SW 1271 (cell line): ENCODE data around the gene ASCC2.

Experiments used
- DNase-seq, 2 experiments: peaks; one replicate each; lab custom pipeline; 2025; lab: John Stamatoyannopoulos, UW

Gene ASCC2

GRCh38 chr22:29786031-29786430 is 52.0 kb downstream of the ASCC2 start:
- DNase-seq = no peak

GRCh38 chr22:29784451-29785361 is 53.4 kb downstream of the ASCC2 start:
- DNase-seq = no peak

GRCh38 chr22:29782061-29782845 is 55.8 kb downstream of the ASCC2 start:
- DNase-seq = no peak

- peak in 1 of 2 experiments; percentile 12 for DNase-seq
Measured at GRCh38 chr22:29780748-29781676, 57.1 kb downstream of the ASCC2 start.

DNA sequence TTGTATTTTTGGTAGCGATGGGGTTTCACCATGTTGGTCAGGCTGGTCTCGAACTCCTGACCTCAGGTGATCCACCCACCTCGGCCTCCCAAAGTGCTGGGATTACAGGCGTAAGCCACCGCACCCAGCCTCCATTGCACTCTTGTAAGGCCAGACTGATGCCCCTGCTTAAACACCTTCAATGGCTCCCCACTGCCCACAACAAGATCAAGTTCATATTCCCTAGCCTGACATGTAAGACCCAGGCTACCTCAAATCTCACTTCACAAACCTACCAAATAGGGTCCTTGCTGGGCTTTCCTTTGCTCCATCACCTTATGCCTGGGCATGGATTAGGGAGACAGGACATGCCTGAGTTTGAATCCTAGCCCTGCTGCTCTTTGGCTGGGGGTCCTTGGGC is 57.9 kb downstream of the ASCC2 start:
- DNase-seq = no peak

- DNase-seq = peak in 1 of 2 experiments; percentile 13
Measured at GRCh38 chr22:29773233-29773632, 64.8 kb downstream of the ASCC2 start.

GRCh38 chr22:29772170-29772641 is 65.9 kb downstream of the ASCC2 start:
- DNase-seq = peak in 1 of 2 experiments; percentile 20

DNA sequence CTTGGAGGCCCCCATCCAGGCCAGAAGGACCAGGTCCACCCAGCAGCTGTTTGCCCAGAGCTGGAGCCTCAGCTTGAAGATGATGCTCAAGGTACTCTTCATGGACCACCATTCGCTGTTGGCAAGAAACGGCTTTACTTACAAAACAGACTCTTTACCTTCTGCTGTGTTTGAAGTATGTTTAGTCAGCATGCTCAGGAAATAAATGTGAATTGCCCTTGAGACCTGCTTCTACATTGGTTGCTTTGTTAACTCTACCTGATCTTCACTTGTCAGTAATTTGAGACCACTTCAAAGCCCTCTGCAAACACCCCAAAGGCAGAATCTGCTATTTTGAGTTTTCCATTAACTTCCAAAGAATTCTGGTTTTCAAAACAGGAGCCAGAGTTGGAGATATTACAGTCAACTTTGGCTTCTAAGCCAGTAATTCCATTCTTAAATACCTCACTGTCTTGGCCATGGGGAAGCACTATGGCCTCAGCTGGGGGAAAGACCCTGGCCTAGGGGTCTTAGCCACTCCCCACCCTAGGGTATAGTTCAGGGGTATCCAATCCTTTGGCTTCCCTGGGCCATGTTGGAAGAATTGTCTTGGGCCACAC is 68.3 kb downstream of the ASCC2 start:
- DNase-seq = no peak

DNA sequence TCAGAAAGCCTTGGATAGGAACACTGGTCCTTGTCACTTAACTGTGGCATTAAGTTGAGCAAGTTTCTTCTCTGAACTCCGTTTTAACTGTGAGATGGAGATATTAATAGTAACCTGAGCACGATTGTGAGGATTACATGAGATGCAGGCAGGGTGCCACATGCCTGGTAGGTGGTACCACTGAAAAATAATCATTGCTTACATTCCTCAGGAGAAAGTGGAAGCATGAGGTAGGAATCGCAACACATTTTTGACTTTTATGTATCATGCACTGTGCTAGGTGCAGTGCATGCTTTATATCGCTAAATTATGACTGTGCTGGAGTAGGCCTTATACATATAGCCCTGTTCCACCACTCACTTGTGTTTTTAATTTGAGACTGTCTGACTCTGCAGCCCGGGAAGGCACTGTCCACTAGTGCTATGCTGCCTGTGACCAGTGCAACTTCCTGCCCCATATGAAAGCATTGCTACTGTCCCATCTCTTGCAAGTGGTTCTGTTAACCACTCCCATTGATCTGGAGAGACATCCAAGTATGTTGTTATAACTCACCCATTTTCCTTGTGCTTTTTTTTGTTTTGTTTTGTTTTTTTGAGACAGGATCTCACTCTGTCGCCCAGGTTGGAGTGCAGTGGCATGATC is 69.9 kb downstream of the ASCC2 start:
- DNase-seq = no peak

GRCh38 chr22:29767171-29768051 is 70.7 kb downstream of the ASCC2 start, which contains the start of gene UQCR10:
UQCR10 (plus strand) TSS chr22:29767369; CDS start chr22:29767399, 30 bp downstream.
- peak; percentile 62 to 90 for DNase-seq

GRCh38 chr22:29766632-29767170 is 71.4 kb downstream of the ASCC2 start, which contains the start of gene ZMAT5:
ZMAT5 (minus strand) TSS chr22:29767007; CDS start chr22:29748544, 18,463 bp downstream.
- peak; percentile 82 to 95 for DNase-seq

DNA sequence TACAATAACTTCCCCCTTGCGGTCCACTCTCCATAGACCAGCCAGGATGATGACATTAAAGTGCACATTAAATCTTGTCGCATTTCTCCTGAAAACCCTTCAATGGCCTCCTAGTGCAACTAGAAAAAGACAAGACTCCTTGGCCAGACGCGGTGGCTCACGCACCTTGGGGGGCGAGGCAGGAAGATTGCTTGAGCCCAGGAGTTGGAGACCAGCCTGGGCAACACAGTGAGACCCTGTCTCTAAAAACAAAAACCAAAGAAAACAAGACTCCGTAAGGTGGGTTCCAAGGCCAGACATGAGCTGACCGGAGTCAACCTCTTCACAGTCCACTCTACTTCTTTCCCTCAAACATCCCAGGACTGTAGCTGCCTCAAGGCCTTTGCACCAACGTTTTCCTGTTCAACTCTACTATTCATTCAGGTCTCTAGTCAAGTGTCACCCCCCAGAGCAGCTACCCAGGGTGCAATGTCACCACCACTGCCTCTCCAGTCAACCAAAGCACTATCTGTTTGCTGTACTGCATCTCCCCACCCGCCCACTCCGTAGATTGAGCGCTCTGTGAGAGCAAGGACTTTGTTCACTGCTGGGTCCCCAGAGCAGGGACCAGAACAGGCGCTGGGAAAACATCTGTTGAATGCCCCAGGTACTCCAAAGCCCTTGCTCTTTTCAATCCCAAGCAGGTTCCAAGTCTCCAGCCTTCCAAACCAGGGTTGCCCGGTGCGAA is 72.0 kb downstream of the ASCC2 start:
- no peak for DNase-seq

DNA sequence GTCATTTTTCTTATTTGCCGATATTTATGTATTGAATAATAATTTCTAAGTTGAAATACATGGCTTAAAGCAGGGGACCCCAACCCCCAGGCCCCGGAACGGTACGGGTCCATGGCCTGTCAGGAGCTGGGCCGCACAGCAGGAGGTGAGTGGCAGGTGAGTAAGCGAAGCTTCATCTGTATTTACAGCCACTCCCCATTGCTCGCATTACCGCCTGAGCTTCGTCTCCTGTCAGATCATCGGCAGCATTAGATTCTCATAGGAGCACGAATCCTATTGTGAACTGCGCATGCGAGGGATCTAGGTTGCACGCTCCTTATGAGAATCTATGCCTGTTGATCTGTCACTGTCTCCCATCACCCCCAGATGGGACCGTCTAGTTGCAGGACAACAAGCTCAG is 75.8 kb downstream of the ASCC2 start:
- no peak for DNase-seq

DNA sequence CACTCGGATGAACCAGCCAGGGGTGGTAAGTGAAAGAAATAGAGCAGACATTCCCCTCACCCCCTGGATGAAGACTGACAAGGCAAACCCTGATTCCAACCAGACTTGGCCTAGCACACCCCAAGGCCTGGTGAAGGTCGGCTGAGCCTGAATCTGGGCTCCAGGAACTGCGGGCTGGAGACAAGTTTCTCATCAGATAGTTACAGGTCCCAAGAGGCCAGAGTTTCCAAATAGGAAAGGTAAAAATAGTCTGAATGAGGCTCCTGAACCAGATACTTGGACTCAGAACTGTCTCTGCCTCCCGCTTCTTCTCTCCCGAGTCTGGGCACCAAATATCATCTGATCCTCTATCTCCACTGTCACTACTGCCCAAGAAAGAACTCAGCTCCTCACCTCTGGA is 79.1 kb downstream of the ASCC2 start:
- no peak for DNase-seq

GRCh38 chr22:29758068-29758622 is 79.9 kb downstream of the ASCC2 start:
- DNase-seq = no peak

DNA sequence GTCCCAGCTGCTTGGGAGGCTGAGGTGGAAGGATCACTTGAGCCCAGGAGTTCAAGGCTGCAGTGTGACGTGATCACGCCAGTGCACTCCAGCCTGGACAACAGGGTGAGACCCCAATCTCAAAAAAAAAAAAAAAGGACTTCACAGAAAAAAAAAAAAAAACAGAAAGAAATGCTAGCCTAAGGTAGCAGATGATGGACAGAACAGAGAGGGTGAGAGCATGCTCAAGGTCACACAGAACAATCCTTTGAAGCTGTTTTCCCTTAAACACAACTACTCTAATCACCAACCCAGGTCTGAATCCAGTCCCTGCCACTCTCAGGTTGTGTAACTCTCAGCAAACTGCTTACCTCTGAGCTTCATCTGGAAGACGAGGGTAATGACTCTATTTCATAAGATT is 81.0 kb downstream of the ASCC2 start:
- DNase-seq = no peak

GRCh38 chr22:29756341-29756740 is 81.7 kb downstream of the ASCC2 start:
- DNase-seq = no peak

DNA sequence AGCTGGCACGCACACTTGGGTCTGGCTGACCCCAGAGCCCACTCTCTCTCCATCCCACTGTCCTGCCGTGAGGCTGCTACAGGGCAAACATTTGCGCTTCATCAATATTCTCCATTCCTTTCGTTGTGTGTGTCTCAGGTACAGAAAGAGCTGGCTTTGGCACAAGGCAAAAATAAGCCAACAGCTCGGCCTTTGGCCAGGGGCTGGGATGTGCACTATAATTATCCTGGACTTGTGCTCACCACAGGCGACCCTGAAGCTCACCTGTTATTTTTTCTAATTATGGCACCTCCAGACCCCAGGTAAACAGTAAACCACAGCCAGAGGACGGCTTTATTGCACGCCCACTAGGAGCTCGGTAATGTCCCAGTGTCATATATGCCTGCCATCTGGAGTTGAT is 82.2 kb downstream of the ASCC2 start:
- DNase-seq = no peak
